B cell (primary cell): Measurements from ENCODE around the gene CRABP1. TPM values are rescaled to one million over a fixed set of nuclear protein-coding genes. Genes with fewer than 3 reads are reported as not detected.

Source experiments
- ATAC-seq: fragments of 200-7000 bp; cut with Tn5 transposase; one replicate; pipeline ENCODE4 v1.10.0; 2021; ENCODE audit warnings: low read depth, mild to moderate bottlenecking, moderate number of reproducible peaks, moderate library complexity
- CTCF ChIA-PET: fragments of 350-600 bp; sonication (Branson Sonifier 250); formaldehyde crosslinking; loops from one replicate; lab custom pipeline; 2021; ENCODE audit warnings: antibody characterized with exemption, inconsistent platforms; lab: Charles Lee
- POLR2A ChIA-PET: fragments of 350-600 bp; sonication (Branson Sonifier 250); formaldehyde crosslinking; loops from one replicate; lab custom pipeline; 2021; ENCODE audit warnings: antibody characterized with exemption; lab: Charles Lee
- DNase-seq: peaks from one replicate; pipeline ENCODE4 v3.0.0; 2013
- H2AFZ ChIP-seq: 2 replicates; pipeline ENCODE4 v1.6.1; 2012; ENCODE audit warnings: mild to moderate bottlenecking, low read depth, low read length; ENCODE audit not compliant: insufficient read depth, poor library complexity, severe bottlenecking
- H3K27ac ChIP-seq, 2 donors: 1 replicate in 1 of 2; 2 replicates in 1 of 2; pipeline ENCODE4 v1.5.1; 2012 to 2013; ENCODE audit warnings: low read length in 2 of 2, mild to moderate bottlenecking in 2 of 2, moderate library complexity in 1 of 2
- H3K27me3 ChIP-seq, 4 experiments: fragments of 200-600 bp in 1 of 4; sonication (generic) in 1 of 4; replicated peaks in 1 of 4; 1 replicate in 2 of 4; 2 replicates in 2 of 4; pipeline versions ENCODE4 v1.6.1 to v1.7.0; 2013 to 2016; ENCODE audit warnings: low read length in 3 of 4, mild to moderate bottlenecking in 2 of 4, mixed read lengths in 1 of 4, moderate library complexity in 1 of 4; ENCODE audit not compliant: insufficient read depth in 4 of 4, control insufficient read depth in 3 of 4; ENCODE audit errors: control extremely low read depth in 1 of 4
- H3K36me3 ChIP-seq, 2 experiments: replicated peaks in 1 of 2; 1 replicate in 1 of 2; 2 replicates in 1 of 2; pipeline versions ENCODE4 v1.6.1 to v1.7.1; 2013; ENCODE audit warnings: low read length in 1 of 2; ENCODE audit not compliant: insufficient read depth in 2 of 2, control insufficient read depth in 1 of 2; ENCODE audit errors: control extremely low read depth in 1 of 2, extremely low read depth in 1 of 2
- H3K4me1 ChIP-seq, 2 donors: fragments of 200-600 bp in 1 of 2; sonication (generic) in 1 of 2; 1 replicate in 1 of 2; 2 replicates in 1 of 2; pipeline versions ENCODE4 v1.5.1 to v1.6.1; 2013 to 2017; ENCODE audit warnings: low read length in 2 of 2; ENCODE audit not compliant: control insufficient read depth in 2 of 2, insufficient read depth in 2 of 2
- H3K4me2 ChIP-seq: replicated peaks from 2 replicates; pipeline ENCODE3; 2012; ENCODE audit warnings: mild to moderate bottlenecking, low read depth, low read length; ENCODE audit not compliant: poor library complexity, severe bottlenecking
- H3K4me3 ChIP-seq, 5 experiments: fragments of 200-600 bp in 1 of 5; sonication (generic) in 1 of 5; 1 replicate in 3 of 5; 2 replicates in 2 of 5; pipeline versions ENCODE4 v1.5.1 to v1.7.0; 2011 to 2016; ENCODE audit warnings: low read length in 4 of 5, mild to moderate bottlenecking in 4 of 5, low read depth in 2 of 5, control low read depth in 1 of 5, moderate library complexity in 1 of 5; ENCODE audit not compliant: insufficient read depth in 1 of 5; ENCODE audit errors: control extremely low read depth in 1 of 5, extremely low read depth in 1 of 5
- H3K79me2 ChIP-seq: fragments of 200-600 bp; sonication (generic); one replicate; pipeline ENCODE4 v1.6.0; 2016; ENCODE audit warnings: low read length; ENCODE audit not compliant: control insufficient read depth, insufficient read depth
- H3K9ac ChIP-seq: fragments of 200-600 bp; sonication (generic); 2 replicates; pipeline ENCODE4 v1.6.1; 2017; ENCODE audit warnings: mild to moderate bottlenecking, low read length, moderate library complexity
- H3K9me3 ChIP-seq, 3 donors: one replicate each; pipeline versions ENCODE4 v1.6.1 to v1.7.1; 2013; ENCODE audit warnings: low read length in 2 of 3; ENCODE audit not compliant: control insufficient read depth in 2 of 3, insufficient read depth in 1 of 3; ENCODE audit errors: control extremely low read depth in 1 of 3
- H4K20me1 ChIP-seq: 2 replicates; pipeline ENCODE4 v1.6.0; 2012; ENCODE audit warnings: mild to moderate bottlenecking, low read length; ENCODE audit not compliant: insufficient read depth, control insufficient read depth, poor library complexity, severe bottlenecking
- H3K27ac Mint-ChIP-seq: one replicate; pipeline ENCODE4 v1.8.0; 2021; ENCODE audit warnings: mixed read lengths
- H3K27me3 Mint-ChIP-seq: one replicate; pipeline ENCODE4 v1.8.0; 2021; ENCODE audit warnings: mixed read lengths
- H3K4me1 Mint-ChIP-seq: one replicate; pipeline ENCODE4 v1.8.0; 2021; ENCODE audit warnings: mixed read lengths
- H3K4me3 Mint-ChIP-seq: one replicate; pipeline ENCODE4 v1.8.0; 2021; ENCODE audit warnings: mixed read lengths
- H3K9me3 Mint-ChIP-seq: one replicate; pipeline ENCODE4 v1.8.0; 2022; ENCODE audit warnings: mixed read lengths; ENCODE audit not compliant: insufficient read depth
- CTCF ChIP-seq: fragments of 200-600 bp; IDR thresholded peaks from one replicate; pipeline ENCODE4 v1.8.0; 2022; ENCODE audit warnings: antibody characterized with exemption, mild to moderate bottlenecking
- EZH2 ChIP-seq: IDR thresholded peaks from 2 replicates; pipeline ENCODE4 v1.6.1; 2012; ENCODE audit warnings: borderline replicate concordance, low read depth, mild to moderate bottlenecking, moderate library complexity, low read length; ENCODE audit not compliant: insufficient read depth, poor library complexity, severe bottlenecking
- WGBS: methylation state at CpG from one replicate; pipeline ENCODE4 v1.1.5; 2013; ENCODE audit warnings: missing lambda C conversion rate; ENCODE audit not compliant: insufficient coverage; 5-methylcytosine and 5-hydroxymethylcytosine counted together
- intact Hi-C: fragments of 100-400 bp; cut with micrococcal nuclease; formaldehyde crosslinking; loops from one replicate; pipeline ENCODE4 v1.10.0; 2022
- polyA plus RNA-seq: library from polyadenylated mRNA; depleted of rRNA; stranded (reverse); fragments of >200 nt; gene quantifications from 2 replicates; pipeline ENCODE4 v1.2.3, GENCODE V29; 2012
- total RNA-seq, 2 donors: library from RNA; stranded (reverse); fragments of 120-200 nt in 1 of 2; gene quantifications; 1 replicate in 1 of 2; 2 replicates in 1 of 2; pipeline versions ENCODE4 v1.2.3 to v1.2.4, GENCODE V29; 2013 to 2022

CRABP1 gene
- total and polyA plus RNA-seq, 2 donors (not counting 1 experiment from before 2014, with no cell fraction given): not detected

- Histone ChIP-seq H3K9me3 (no peaks in the 10 kb centered on the region), H3K4me1 (no peaks in the 10 kb centered on the region), H3K4me3 (no peak overlapping the region), H3K27me3 (peaks cover 0 to 16% (median 4%) of the 10 kb centered on the region in 4 experiments), H2AFZ (no peak overlapping the region), H3K36me3 (no peaks in the 10 kb centered on the region), H3K9ac (no peak overlapping the region), H3K27ac (no peak overlapping the region), H3K4me2 (no peak overlapping the region), H4K20me1 (no peaks in the 10 kb centered on the region), H3K79me2 (no peaks in the 10 kb centered on the region)
- TF ChIP-seq EZH2 (no peak), CTCF (no peak)
- Mint-ChIP-seq H3K4me3 (no peak overlapping the region), H3K27ac (no peak overlapping the region), H3K4me1 (no peaks in the 10 kb centered on the region), H3K27me3 (peaks cover 45% of the 10 kb centered on the region), H3K9me3 (no peaks in the 10 kb centered on the region)
- DNase-seq (no peak), ATAC-seq (no peak)
- WGBS: 50% methylated on average over 1 of the region's 6 CpGs
- POLR2A ChIA-PET: no interaction called here
- intact Hi-C loops: no loop called here
- CTCF ChIA-PET: no interaction called here
Observed at GRCh38 chr15:78387246-78388037, 47.3 kb downstream of the CRABP1 start.

- POLR2A ChIA-PET: interaction anchor here (0.6 kb wide), 1 partner anchor 16 kb away, joined by 4 read pairs; no protein-coding TSS in a partner anchor
- H3K27me3 ChIP-seq: peaks cover 0 to 10% (median 3%) of the 10 kb centered on the region in 4 experiments
- TF ChIP-seq EZH2 (no peak), CTCF (no peak)
Observed at GRCh38 chr15:78388865-78389264, 48.7 kb downstream of the CRABP1 start.

More at GRCh38 chr15:78388865-78389264, 48.7 kb downstream of the CRABP1 start:
- DNase-seq (no peak), ATAC-seq (no peak)
- intact Hi-C loops: no loop called here
- Mint-ChIP-seq H3K4me1 (no peaks in the 10 kb centered on the region), H3K27me3 (peaks cover 41% of the 10 kb centered on the region), H3K9me3 (no peaks in the 10 kb centered on the region), H3K4me3 (no peak overlapping the region), H3K27ac (no peak overlapping the region)
- Histone ChIP-seq H3K4me2 (no peak overlapping the region), H4K20me1 (no peaks in the 10 kb centered on the region), H2AFZ (no peak overlapping the region), H3K36me3 (no peaks in the 10 kb centered on the region), H3K9ac (no peak overlapping the region), H3K79me2 (no peaks in the 10 kb centered on the region), H3K4me1 (no peaks in the 10 kb centered on the region), H3K4me3 (no peak overlapping the region), H3K27ac (no peak overlapping the region), H3K9me3 (no peaks in the 10 kb centered on the region)
- CTCF ChIA-PET: no interaction called here
- 99% methylated on average over 10 of the region's 12 CpGs for WGBS
